ENCODE data around the gene DHX15.

Gene DHX15

GRCh38 chr4:24576276-24576675 lies 8.1 kb downstream of the DHX15 start:
- TF ChIP-seq YY1 (IDR thresholded peaks at IDR 0.05; ENCODE audit: low read depth) (no peak), USF1 (IDR thresholded peaks at IDR 0.05) (no peak), RAD21 (IDR thresholded peaks at IDR 0.05; ENCODE audit: low read depth) (no peak), TCF12 (IDR thresholded peaks at IDR 0.05; ENCODE audit: low read depth) (no peak), MAX (IDR thresholded peaks at IDR 0.05) (no peak), TAF1 (IDR thresholded peaks at IDR 0.05; ENCODE audit: low read depth) (no peak), CREB1 (IDR thresholded peaks at IDR 0.05; ENCODE audit: low read depth) (no peak), EP300 (IDR thresholded peaks at IDR 0.05; ENCODE audit: borderline replicate concordance) (no peak), CEBPB (IDR thresholded peaks at IDR 0.05) (no peak), TEAD4 (IDR thresholded peaks at IDR 0.05) (no peak), FOXM1 (IDR thresholded peaks at IDR 0.05; ENCODE audit: borderline replicate concordance, low read depth) (no peak), ZBTB7A (IDR thresholded peaks at IDR 0.05; ENCODE audit: low read depth) (no peak), REST (IDR thresholded peaks at IDR 0.05; ENCODE audit: low read depth) (no peak), NFIC (IDR thresholded peaks at IDR 0.05) (no peak), EGR1 (IDR thresholded peaks at IDR 0.05) (no peak)

GRCh38 chr4:24574236-24574635 lies 10.1 kb downstream of the DHX15 start:
- TF ChIP-seq EP300 (IDR thresholded peaks at IDR 0.05; ENCODE audit: borderline replicate concordance), result no peak
- no peak for TF ChIP-seq MAX (IDR thresholded peaks at IDR 0.05)
- no peak for TF ChIP-seq REST (IDR thresholded peaks at IDR 0.05; ENCODE audit: low read depth)
- TF ChIP-seq TCF12 (IDR thresholded peaks at IDR 0.05; ENCODE audit: low read depth), result no peak
- no peak for TF ChIP-seq RAD21 (IDR thresholded peaks at IDR 0.05; ENCODE audit: low read depth)
- no peak for TF ChIP-seq YY1 (IDR thresholded peaks at IDR 0.05; ENCODE audit: low read depth)
- no peak for TF ChIP-seq TEAD4 (IDR thresholded peaks at IDR 0.05)
- TF ChIP-seq EGR1 (IDR thresholded peaks at IDR 0.05), result no peak
- TF ChIP-seq ZBTB7A (IDR thresholded peaks at IDR 0.05; ENCODE audit: low read depth), result no peak
- TF ChIP-seq CEBPB (IDR thresholded peaks at IDR 0.05), result no peak
- no peak for TF ChIP-seq NFIC (IDR thresholded peaks at IDR 0.05)
- TF ChIP-seq USF1 (IDR thresholded peaks at IDR 0.05), result no peak
- TF ChIP-seq FOXM1 (IDR thresholded peaks at IDR 0.05; ENCODE audit: borderline replicate concordance, low read depth), result no peak
- TF ChIP-seq CREB1 (IDR thresholded peaks at IDR 0.05; ENCODE audit: low read depth), result no peak
- no peak for TF ChIP-seq TAF1 (IDR thresholded peaks at IDR 0.05; ENCODE audit: low read depth)

- TF ChIP-seq TAF1 (IDR thresholded peaks at IDR 0.05; ENCODE audit: low read depth) (no peak), TEAD4 (IDR thresholded peaks at IDR 0.05) (no peak), EGR1 (IDR thresholded peaks at IDR 0.05) (no peak), ZBTB7A (IDR thresholded peaks at IDR 0.05; ENCODE audit: low read depth) (no peak), YY1 (IDR thresholded peaks at IDR 0.05; ENCODE audit: low read depth) (no peak), EP300 (IDR thresholded peaks at IDR 0.05; ENCODE audit: borderline replicate concordance) (no peak), MAX (IDR thresholded peaks at IDR 0.05) (no peak), RAD21 (IDR thresholded peaks at IDR 0.05; ENCODE audit: low read depth) (no peak), CREB1 (IDR thresholded peaks at IDR 0.05; ENCODE audit: low read depth) (no peak), NFIC (IDR thresholded peaks at IDR 0.05) (no peak), REST (IDR thresholded peaks at IDR 0.05; ENCODE audit: low read depth) (no peak), CEBPB (IDR thresholded peaks at IDR 0.05) (no peak), USF1 (IDR thresholded peaks at IDR 0.05) (no peak)
Observed at GRCh38 chr4:24573582-24573981, 10.8 kb downstream of the DHX15 start.
